Measurements from ENCODE around the gene NHERF1.

The NHERF1 gene

GRCh38 chr17:74738051-74738996 is 10.1 kb upstream of the NHERF1 start (continued):
- TF ChIP-seq REST (tag by site-specific recombination; IDR thresholded peaks at IDR 0.05) (no peak), PRDM6 (tag by site-specific recombination; IDR thresholded peaks at IDR 0.05) (no peak), KLF17 (tag by site-specific recombination; IDR thresholded peaks at IDR 0.05) (peak; percentile 72; the same call in 1 of the 2 replicates), ZFHX2 (tag by site-specific recombination; conservative IDR thresholded peaks at IDR 0.05) (peak; percentile 36; the same call in 1 of the 2 replicates)

GRCh38 chr17:74739227-74739831 is 9.1 kb upstream of the NHERF1 start:
- no peak overlapping the region for H3K27ac ChIP-seq (ENCODE audit: extremely low read depth, low read depth, low read length)
- TF ChIP-seq ZNF692 (tag by site-specific recombination; IDR thresholded peaks at IDR 0.05), result no peak
- TF ChIP-seq KLF9 (tag by site-specific recombination; IDR thresholded peaks at IDR 0.05; ENCODE audit: low read depth), result 0 out of 2 replicates have a peak, but pooled peaks have one; percentile 31
- POLR2A ChIA-PET, result interaction anchor here (0.7 kb wide), 1 partner anchor 140 kb away, joined by 4 read pairs; no protein-coding TSS in a partner anchor

GRCh38 chr17:74740173-74740572 is 8.3 kb upstream of the NHERF1 start:
- H3K9me3 ChIP-seq (ENCODE audit: control insufficient read depth, insufficient read depth, low read depth, low read length), result no peaks in the 10 kb centered on the region
- no peak overlapping the region for H3K27ac ChIP-seq (ENCODE audit: extremely low read depth, low read depth, low read length)
- peaks cover 2% of the 10 kb centered on the region; the same call in 1 of the 2 replicates for H3K4me1 ChIP-seq (ENCODE audit: control insufficient read depth, insufficient read depth, low read length)
- POLR2A ChIA-PET, result no interaction called here
- CTCF ChIA-PET, result interaction anchor here (0.6 to 0.7 kb wide), 2 partner anchors 32 to 279 kb away, joined by 3 to 6 read pairs; no protein-coding TSS in a partner anchor
- no peaks in the 10 kb centered on the region for H3K36me3 ChIP-seq (ENCODE audit: control insufficient read depth in 2 of 2, insufficient read depth in 1 of 2, low read length in 2 of 2)
- H3K4me3 ChIP-seq (ENCODE audit: low read depth, low read length), result no peak overlapping the region
- TF ChIP-seq ZSCAN4 (tag by site-specific recombination; IDR thresholded peaks at IDR 0.05) (no peak), ZSCAN23 (tag by site-specific recombination; IDR thresholded peaks at IDR 0.05) (no peak), ZNF311 (tag by site-specific recombination; IDR thresholded peaks at IDR 0.05; ENCODE audit: borderline replicate concordance) (no peak), ZNF24 (tag by site-specific recombination; IDR thresholded peaks at IDR 0.05) (no peak), PRDM1 (tag by site-specific recombination; IDR thresholded peaks at IDR 0.05) (no peak), PATZ1 (tag by site-specific recombination; IDR thresholded peaks at IDR 0.05) (no peak), ZSCAN5A (tag by site-specific recombination; IDR thresholded peaks at IDR 0.05) (no peak)

More at GRCh38 chr17:74739227-74739831, 9.1 kb upstream of the NHERF1 start:
- H3K4me3 ChIP-seq (ENCODE audit: low read depth, low read length), result no peak overlapping the region
- no peaks in the 10 kb centered on the region for H3K9me3 ChIP-seq (ENCODE audit: control insufficient read depth, insufficient read depth, low read depth, low read length)
- peaks cover 2% of the 10 kb centered on the region; the same call in 1 of the 2 replicates for H3K4me1 ChIP-seq (ENCODE audit: control insufficient read depth, insufficient read depth, low read length)
- CTCF ChIA-PET, result interaction anchor here (0.6 to 1.6 kb wide), 4 partner anchors 10 to 280 kb away, joined by 3 to 6 read pairs (median 5); no protein-coding TSS in a partner anchor
- no peaks in the 10 kb centered on the region for H3K36me3 ChIP-seq (ENCODE audit: control insufficient read depth in 2 of 2, insufficient read depth in 1 of 2, low read length in 2 of 2)
